Dendritic cell treated with granulocyte-macrophage colony-stimulating factor and Interleukin-4, amounts not matched to agents 40 ng/mL and 50 ng/mL, for 4 days (primary cell): ENCODE data around the gene MAPK1IP1L.

ENCODE experiments used
- H3K27ac Mint-ChIP-seq: one replicate; pipeline ENCODE4 v1.8.0; 2022; ENCODE audit warnings: mild to moderate bottlenecking, mixed read lengths
- H3K27me3 Mint-ChIP-seq: one replicate; pipeline ENCODE4 v1.8.0; 2022; ENCODE audit warnings: mild to moderate bottlenecking, mixed read lengths
- H3K36me3 Mint-ChIP-seq: one replicate; pipeline ENCODE4 v1.8.0; 2022; ENCODE audit warnings: low read depth, mixed read lengths
- H3K4me1 Mint-ChIP-seq: one replicate; pipeline ENCODE4 v1.8.0; 2022; ENCODE audit warnings: low read depth, mixed read lengths
- H3K4me3 Mint-ChIP-seq: one replicate; pipeline ENCODE4 v1.8.0; 2022; ENCODE audit warnings: mild to moderate bottlenecking, moderate library complexity, mixed read lengths
- H3K9me3 Mint-ChIP-seq: one replicate; pipeline ENCODE4 v1.8.0; 2022; ENCODE audit warnings: mixed read lengths
- intact Hi-C: fragments of 100-400 bp; cut with micrococcal nuclease; formaldehyde crosslinking; loops from one replicate; pipeline ENCODE4 v1.15.0; 2022

The MAPK1IP1L gene

DNA sequence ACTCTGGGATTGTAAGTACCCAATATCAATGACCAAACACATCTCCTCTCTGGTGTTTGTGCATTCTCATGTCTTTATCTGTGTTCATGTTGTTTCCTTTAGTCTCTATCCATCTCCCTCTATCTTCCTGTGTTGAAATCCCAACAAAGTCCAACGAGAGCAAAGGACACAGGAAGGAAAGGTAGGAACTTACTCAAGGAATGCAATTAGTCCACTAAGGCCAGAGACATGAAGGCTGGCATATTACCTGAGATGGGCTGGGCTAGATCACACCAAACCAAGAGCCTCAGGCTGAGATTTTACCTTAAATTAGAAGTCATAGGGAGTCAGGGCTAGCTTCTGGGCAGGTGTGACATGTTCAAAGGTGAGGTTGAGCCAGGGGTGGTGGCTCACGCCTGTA is 63.3 kb downstream of the MAPK1IP1L start:
- Mint-ChIP-seq H3K4me1 (peaks cover 54% of the 10 kb centered on the region), H3K36me3 (no peaks in the 10 kb centered on the region), H3K27me3 (no peaks in the 10 kb centered on the region), H3K27ac (peak overlapping the region; percentile 25), H3K4me3 (no peak overlapping the region), H3K9me3 (no peaks in the 10 kb centered on the region)
- intact Hi-C loops: no loop called here

DNA sequence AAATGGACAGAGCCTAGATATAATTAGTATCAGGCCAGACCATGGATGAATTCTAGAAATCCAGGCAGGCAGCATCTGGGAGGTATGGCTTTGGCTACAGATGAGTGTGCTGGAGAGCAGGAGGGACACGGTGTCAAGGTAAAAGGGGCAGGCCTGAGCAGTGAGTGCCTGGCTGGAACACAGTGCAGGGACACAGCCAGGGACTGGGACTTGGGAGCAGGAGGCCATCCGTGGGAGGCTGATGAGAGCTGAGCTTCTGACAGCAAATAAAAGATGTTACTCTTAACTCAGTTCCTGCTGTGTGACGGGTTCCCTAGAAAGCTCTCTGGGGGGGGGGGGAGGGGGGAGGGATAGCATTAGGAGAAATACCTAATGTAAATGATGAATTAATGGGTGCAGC is 64.0 kb downstream of the MAPK1IP1L start:
- Mint-ChIP-seq H3K27ac (peak overlapping the region; percentile 27), H3K27me3 (no peaks in the 10 kb centered on the region), H3K9me3 (no peaks in the 10 kb centered on the region), H3K36me3 (no peaks in the 10 kb centered on the region), H3K4me3 (no peak overlapping the region), H3K4me1 (peaks cover 62% of the 10 kb centered on the region)
- intact Hi-C loops: no loop called here

DNA sequence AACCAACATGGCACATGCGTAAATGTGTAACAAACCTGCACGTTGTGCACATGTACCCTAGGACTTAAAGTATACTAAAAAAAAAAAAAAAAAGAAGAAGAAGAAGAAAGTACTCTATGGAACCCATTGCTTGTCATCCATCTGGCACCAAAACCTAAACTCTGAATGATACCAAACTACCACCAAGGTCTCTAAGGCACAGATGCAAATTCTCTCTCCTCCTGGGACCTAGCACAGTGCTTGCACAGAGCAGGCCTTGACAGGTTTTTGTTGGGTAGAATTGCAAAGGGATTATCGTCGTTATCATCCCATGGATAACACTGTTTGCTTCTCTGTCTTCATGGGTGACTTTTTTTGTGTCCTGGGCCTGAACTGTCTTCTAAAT is 64.4 kb downstream of the MAPK1IP1L start:
- no peak overlapping the region for H3K4me3 Mint-ChIP-seq
- H3K27ac Mint-ChIP-seq: peak overlapping the region; percentile 27
- H3K36me3 Mint-ChIP-seq: no peaks in the 10 kb centered on the region
- no peaks in the 10 kb centered on the region for H3K9me3 Mint-ChIP-seq
- H3K4me1 Mint-ChIP-seq: peaks cover 66% of the 10 kb centered on the region
- no peaks in the 10 kb centered on the region for H3K27me3 Mint-ChIP-seq
- intact Hi-C loops: no loop called here

DNA sequence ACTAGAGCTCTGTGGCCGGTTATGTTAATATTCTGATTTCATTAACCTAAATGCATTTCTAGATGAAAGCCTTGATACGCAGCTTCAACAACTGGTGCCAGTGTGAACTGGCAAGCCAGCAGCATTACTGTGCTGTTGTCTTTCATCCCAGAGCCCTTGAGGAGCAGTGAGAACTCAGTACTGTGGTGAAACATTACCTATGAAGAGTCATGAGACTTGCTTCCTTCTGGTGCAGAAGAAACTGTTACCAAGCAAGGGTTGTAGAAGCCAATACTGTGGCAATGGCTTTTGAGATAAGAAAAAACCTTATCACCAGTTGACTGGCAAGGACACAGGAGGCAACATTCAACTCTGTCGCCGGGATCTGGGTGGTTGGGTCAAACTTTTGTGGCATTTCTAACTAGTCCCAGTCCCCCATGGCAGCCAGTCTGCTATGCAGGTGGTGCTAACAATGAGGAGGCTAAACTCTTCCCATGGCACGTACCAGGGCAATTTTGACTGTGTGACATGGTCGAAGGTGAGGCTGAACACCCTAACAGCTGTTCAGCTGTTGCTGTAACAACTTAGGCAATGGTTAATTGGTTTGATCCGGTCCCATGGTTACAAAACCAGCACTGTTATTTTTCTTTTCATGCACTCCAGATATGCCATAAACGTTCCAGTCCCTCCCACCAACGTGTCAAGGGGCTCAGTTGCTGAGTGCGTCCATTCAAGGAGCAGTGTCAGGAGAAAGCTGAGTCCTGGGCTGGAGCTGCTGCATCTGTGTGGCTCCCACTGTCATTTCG is 65.0 kb downstream of the MAPK1IP1L start:
- H3K27me3 Mint-ChIP-seq: no peaks in the 10 kb centered on the region
- intact Hi-C loops: no loop called here
- H3K9me3 Mint-ChIP-seq: no peaks in the 10 kb centered on the region
- no peak overlapping the region for H3K4me3 Mint-ChIP-seq
- H3K36me3 Mint-ChIP-seq: no peaks in the 10 kb centered on the region
- peak overlapping the region; percentile 21 for H3K27ac Mint-ChIP-seq
- peaks cover 72% of the 10 kb centered on the region for H3K4me1 Mint-ChIP-seq

DNA sequence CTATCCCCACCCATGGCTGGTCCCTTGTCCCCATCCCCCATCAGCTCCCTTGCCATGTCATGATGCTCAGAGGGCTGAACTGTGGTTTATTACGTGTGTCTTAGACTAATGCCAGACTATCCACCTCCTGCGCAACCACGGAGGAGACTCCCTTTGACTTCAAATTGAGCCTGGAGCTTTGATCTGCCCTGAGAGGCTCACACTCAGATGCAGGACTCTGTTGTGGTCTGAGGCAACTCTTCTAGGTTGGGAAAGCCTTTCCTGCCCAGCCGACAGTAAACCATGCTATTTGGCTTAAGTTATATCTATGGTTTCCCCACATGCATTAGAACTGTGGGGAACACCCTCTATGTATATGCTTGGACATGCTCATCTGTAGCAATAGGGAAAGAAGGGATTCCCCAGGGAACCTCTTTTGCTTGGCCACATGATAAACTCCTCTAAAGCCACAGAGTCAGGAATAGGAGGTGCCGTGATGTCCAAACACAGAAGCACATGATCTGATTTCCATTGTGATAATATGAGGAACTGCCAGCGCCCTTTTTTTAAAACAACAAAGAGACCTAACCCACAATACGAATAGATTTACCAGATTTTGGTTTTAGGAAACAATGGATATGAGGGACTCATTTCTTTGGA is 66.5 kb downstream of the MAPK1IP1L start:
- peak overlapping the region; percentile 92 for H3K27ac Mint-ChIP-seq
- H3K9me3 Mint-ChIP-seq: no peaks in the 10 kb centered on the region
- H3K36me3 Mint-ChIP-seq: no peaks in the 10 kb centered on the region
- intact Hi-C loops: no loop called here
- no peaks in the 10 kb centered on the region for H3K27me3 Mint-ChIP-seq
- H3K4me3 Mint-ChIP-seq: no peak overlapping the region
- H3K4me1 Mint-ChIP-seq: peaks cover 86% of the 10 kb centered on the region

DNA sequence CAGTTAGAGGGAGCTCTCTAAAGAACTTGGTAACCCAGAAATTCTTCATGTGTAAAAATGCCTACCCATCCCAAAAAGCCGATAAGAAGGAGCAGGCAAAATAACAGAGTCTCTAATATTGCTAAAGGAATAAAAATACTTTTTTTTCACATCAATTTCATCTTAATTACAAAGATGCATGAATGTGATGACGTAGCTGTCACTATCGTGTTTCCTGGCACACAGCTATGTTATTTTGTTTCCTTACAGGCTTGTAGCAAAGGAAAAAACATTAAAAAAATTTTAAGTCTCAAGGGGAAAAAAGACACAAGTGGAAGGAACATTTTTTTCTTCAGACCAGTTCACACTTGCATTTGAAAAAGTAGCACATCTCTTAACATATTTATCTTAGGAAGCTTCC is 67.3 kb downstream of the MAPK1IP1L start:
- no peak overlapping the region for H3K4me3 Mint-ChIP-seq
- H3K9me3 Mint-ChIP-seq: no peaks in the 10 kb centered on the region
- intact Hi-C loops: no loop called here
- H3K27ac Mint-ChIP-seq: peak overlapping the region; percentile 92
- no peaks in the 10 kb centered on the region for H3K27me3 Mint-ChIP-seq
- peaks cover 87% of the 10 kb centered on the region for H3K4me1 Mint-ChIP-seq
- H3K36me3 Mint-ChIP-seq: no peaks in the 10 kb centered on the region
